HepG2 (cell line): ENCODE measurements around the gene CEP131. TPM values are rescaled to one million over a fixed set of nuclear protein-coding genes. Genes with fewer than 3 reads are reported as not detected.

Experiments used
- AGO1 ChIP-seq: fragments of 200-400 bp; formaldehyde crosslinking; IDR thresholded peaks from 2 replicates; pipeline ENCODE4 v1.6.1; 2017; ENCODE audit warnings: mild to moderate bottlenecking, low read depth, low read length, moderate library complexity; ENCODE audit not compliant: poor library complexity, severe bottlenecking
- ARNT2 ChIP-seq: sonication (generic); formaldehyde crosslinking; IDR thresholded peaks from 2 replicates; pipeline ENCODE4 v1.8.0; 2022; ENCODE audit warnings: mild to moderate bottlenecking, low read depth, missing genetic modification reagents, moderate library complexity
- CBX1 ChIP-seq: IDR thresholded peaks from one replicate; pipeline ENCODE4 v1.6.1; 2016; ENCODE audit warnings: antibody characterized with exemption, low read depth
- CENPX ChIP-seq: sonication (generic); formaldehyde crosslinking; IDR thresholded peaks from 2 replicates; pipeline ENCODE4 v1.9.0; 2021; ENCODE audit warnings: mild to moderate bottlenecking, missing genetic modification reagents, moderate library complexity
- ELF3 ChIP-seq: IDR thresholded peaks from 2 replicates; pipeline ENCODE4 v1.6.1; 2016; ENCODE audit warnings: missing genetic modification reagents, missing compliant biosample characterization
- FOXJ3 ChIP-seq: sonication (generic); formaldehyde crosslinking; IDR thresholded peaks from 2 replicates; pipeline ENCODE4 v1.4.0; 2020; ENCODE audit warnings: missing genetic modification reagents, mild to moderate bottlenecking, borderline replicate concordance
- GABPB1 ChIP-seq: IDR thresholded peaks from 2 replicates; pipeline ENCODE4 v1.6.1; 2016; ENCODE audit warnings: mild to moderate bottlenecking, missing genetic modification reagents, moderate library complexity, missing compliant biosample characterization
- HIVEP1 ChIP-seq: sonication (generic); formaldehyde crosslinking; IDR thresholded peaks from 2 replicates; pipeline ENCODE4 v1.4.0; 2020; ENCODE audit warnings: mild to moderate bottlenecking, missing genetic modification reagents
- ZNF616 ChIP-seq: sonication (generic); formaldehyde crosslinking; IDR thresholded peaks from 2 replicates; pipeline ENCODE4 v1.5.0; 2020; ENCODE audit warnings: low read depth, mild to moderate bottlenecking, missing genetic modification reagents
- ZNF772 ChIP-seq: sonication (generic); formaldehyde crosslinking; IDR thresholded peaks from 2 replicates; pipeline ENCODE4 v1.5.0; 2020; ENCODE audit warnings: mild to moderate bottlenecking, missing genetic modification reagents
- polyA plus RNA-seq, 8 experiments: library from polyadenylated mRNA; depleted of rRNA in 3 of 8; stranded (reverse) in 7 of 8; unstranded in 1 of 8; fragments of >200 nt; fragmentation: Illumina TruSeq in 4 of 8; extraction: Trizol in 4 of 8; gene quantifications; 2 replicates each; pipeline versions ENCODE4 v1.2.1 to v1.2.3, GENCODE V29; 2011 to 2016; ENCODE audit warnings: low read depth in 4 of 8, missing spikeins in 1 of 8, mixed read lengths in 1 of 8; ENCODE audit not compliant: insufficient read depth in 1 of 8
- total RNA-seq, 5 experiments: library from RNA; depleted of rRNA; stranded (reverse); fragments of >200 nt; fragmentation: Illumina TruSeq; extraction: Trizol; gene quantifications; 2 replicates each; pipeline ENCODE4 v1.2.3, GENCODE V29; 2016; ENCODE audit warnings: low read depth in 1 of 5
- TF ChIP-seq, protein P1 (sequence below): sonication (generic); formaldehyde crosslinking; IDR thresholded peaks from 2 replicates; pipeline ENCODE4 v1.4.0; 2020; ENCODE audit warnings: missing genetic modification reagents
- TF ChIP-seq, protein P2 (sequence below): sonication (generic); formaldehyde crosslinking; IDR thresholded peaks from 2 replicates; pipeline ENCODE4 v1.4.0; 2020; ENCODE audit warnings: missing genetic modification reagents
- TF ChIP-seq, protein P3 (sequence below): sonication (generic); formaldehyde crosslinking; IDR thresholded peaks from 2 replicates; pipeline ENCODE4 v1.5.0; 2020; ENCODE audit warnings: mild to moderate bottlenecking, missing genetic modification reagents, borderline replicate concordance
- TF ChIP-seq, protein P4 (sequence below): sonication (generic); formaldehyde crosslinking; IDR thresholded peaks from 2 replicates; pipeline ENCODE4 v1.5.0; 2020; ENCODE audit warnings: missing genetic modification reagents, mild to moderate bottlenecking, borderline replicate concordance
- TF ChIP-seq, protein P5 (sequence below): sonication (generic); formaldehyde crosslinking; IDR thresholded peaks from 2 replicates; pipeline ENCODE4 v1.4.0; 2020; ENCODE audit warnings: missing genetic modification reagents, borderline replicate concordance

The CEP131 gene
- total and polyA plus RNA-seq, 2 of the 13 experiments (the other 11 are each of a cell fraction or from before 2014, with no cell fraction given), result 5.0 to 16.8 TPM

DNA sequence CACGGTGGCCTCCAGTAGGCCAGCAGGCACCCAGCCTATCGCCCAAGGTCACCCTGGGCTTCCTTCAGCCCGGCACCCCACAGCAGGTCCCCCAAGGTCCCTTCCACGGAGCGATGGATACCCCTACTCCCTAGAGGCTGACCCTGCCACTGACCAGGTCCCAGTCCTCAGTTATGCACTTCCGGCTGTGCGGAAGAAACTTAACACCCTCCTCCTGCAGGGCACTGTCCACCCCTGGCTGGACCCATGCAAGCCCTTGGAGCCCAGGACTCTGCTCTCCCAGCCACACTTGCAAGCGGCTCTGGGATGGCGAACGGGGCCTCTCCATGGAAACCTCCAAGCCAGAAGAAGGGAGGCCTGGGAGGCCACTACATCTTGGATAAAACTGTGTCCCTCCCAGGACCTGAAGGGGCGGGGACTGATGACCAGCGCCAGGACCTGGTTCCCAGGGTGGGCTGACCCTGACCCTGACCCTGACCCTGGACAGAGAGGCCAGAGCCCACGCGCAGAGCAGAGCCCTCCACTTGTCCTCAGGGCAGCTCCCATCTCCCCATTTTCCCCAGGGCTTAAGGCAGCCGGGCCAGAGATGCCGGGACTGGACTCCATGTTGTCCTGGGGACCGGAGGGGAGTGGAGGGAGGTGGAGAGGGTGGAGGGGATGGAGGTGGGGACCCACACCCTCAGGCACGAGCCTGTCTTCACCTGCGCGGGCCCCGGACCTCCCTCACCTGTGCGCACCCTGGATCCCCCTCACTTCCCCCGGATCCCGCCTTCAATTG lies 734 bp downstream of the CEP131 start (continued):
- TF ChIP-seq, protein P1, sequence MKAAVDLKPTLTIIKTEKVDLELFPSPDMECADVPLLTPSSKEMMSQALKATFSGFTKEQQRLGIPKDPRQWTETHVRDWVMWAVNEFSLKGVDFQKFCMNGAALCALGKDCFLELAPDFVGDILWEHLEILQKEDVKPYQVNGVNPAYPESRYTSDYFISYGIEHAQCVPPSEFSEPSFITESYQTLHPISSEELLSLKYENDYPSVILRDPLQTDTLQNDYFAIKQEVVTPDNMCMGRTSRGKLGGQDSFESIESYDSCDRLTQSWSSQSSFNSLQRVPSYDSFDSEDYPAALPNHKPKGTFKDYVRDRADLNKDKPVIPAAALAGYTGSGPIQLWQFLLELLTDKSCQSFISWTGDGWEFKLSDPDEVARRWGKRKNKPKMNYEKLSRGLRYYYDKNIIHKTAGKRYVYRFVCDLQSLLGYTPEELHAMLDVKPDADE, result no peak
- TF ChIP-seq ARNT2 (CRISPR knock-in tag), result no peak
- no peak for TF ChIP-seq CBX1
- TF ChIP-seq, protein P2, sequence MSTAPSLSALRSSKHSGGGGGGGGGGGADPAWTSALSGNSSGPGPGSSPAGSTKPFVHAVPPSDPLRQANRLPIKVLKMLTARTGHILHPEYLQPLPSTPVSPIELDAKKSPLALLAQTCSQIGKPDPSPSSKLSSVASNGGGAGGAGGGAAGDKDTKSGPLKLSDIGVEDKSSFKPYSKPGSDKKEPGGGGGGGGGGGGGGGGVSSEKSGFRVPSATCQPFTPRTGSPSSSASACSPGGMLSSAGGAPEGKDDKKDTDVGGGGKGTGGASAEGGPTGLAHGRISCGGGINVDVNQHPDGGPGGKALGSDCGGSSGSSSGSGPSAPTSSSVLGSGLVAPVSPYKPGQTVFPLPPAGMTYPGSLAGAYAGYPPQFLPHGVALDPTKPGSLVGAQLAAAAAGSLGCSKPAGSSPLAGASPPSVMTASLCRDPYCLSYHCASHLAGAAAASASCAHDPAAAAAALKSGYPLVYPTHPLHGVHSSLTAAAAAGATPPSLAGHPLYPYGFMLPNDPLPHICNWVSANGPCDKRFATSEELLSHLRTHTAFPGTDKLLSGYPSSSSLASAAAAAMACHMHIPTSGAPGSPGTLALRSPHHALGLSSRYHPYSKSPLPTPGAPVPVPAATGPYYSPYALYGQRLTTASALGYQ (CRISPR knock-in tag), result no peak
- peak; percentile 63 for TF ChIP-seq GABPB1 (CRISPR knock-in tag)
- TF ChIP-seq ZNF772, result no peak
- TF ChIP-seq, protein P3, sequence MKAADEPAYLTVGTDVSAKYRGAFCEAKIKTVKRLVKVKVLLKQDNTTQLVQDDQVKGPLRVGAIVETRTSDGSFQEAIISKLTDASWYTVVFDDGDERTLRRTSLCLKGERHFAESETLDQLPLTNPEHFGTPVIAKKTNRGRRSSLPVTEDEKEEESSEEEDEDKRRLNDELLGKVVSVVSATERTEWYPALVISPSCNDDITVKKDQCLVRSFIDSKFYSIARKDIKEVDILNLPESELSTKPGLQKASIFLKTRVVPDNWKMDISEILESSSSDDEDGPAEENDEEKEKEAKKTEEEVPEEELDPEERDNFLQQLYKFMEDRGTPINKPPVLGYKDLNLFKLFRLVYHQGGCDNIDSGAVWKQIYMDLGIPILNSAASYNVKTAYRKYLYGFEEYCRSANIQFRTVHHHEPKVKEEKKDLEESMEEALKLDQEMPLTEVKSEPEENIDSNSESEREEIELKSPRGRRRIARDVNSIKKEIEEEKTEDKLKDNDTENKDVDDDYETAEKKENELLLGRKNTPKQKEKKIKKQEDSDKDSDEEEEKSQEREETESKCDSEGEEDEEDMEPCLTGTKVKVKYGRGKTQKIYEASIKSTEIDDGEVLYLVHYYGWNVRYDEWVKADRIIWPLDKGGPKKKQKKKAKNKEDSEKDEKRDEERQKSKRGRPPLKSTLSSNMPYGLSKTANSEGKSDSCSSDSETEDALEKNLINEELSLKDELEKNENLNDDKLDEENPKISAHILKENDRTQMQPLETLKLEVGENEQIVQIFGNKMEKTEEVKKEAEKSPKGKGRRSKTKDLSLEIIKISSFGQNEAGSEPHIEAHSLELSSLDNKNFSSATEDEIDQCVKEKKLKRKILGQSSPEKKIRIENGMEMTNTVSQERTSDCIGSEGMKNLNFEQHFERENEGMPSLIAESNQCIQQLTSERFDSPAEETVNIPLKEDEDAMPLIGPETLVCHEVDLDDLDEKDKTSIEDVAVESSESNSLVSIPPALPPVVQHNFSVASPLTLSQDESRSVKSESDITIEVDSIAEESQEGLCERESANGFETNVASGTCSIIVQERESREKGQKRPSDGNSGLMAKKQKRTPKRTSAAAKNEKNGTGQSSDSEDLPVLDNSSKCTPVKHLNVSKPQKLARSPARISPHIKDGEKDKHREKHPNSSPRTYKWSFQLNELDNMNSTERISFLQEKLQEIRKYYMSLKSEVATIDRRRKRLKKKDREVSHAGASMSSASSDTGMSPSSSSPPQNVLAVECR (CRISPR knock-in tag), result no peak
- TF ChIP-seq, protein P4, sequence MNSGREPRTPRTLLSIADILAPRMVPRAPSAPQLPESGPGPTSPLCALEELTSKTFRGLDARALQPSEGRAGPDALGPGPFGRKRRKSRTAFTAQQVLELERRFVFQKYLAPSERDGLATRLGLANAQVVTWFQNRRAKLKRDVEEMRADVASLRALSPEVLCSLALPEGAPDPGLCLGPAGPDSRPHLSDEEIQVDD, result peak; percentile 17; the same call in 1 of the 2 replicates
- TF ChIP-seq, protein P5, sequence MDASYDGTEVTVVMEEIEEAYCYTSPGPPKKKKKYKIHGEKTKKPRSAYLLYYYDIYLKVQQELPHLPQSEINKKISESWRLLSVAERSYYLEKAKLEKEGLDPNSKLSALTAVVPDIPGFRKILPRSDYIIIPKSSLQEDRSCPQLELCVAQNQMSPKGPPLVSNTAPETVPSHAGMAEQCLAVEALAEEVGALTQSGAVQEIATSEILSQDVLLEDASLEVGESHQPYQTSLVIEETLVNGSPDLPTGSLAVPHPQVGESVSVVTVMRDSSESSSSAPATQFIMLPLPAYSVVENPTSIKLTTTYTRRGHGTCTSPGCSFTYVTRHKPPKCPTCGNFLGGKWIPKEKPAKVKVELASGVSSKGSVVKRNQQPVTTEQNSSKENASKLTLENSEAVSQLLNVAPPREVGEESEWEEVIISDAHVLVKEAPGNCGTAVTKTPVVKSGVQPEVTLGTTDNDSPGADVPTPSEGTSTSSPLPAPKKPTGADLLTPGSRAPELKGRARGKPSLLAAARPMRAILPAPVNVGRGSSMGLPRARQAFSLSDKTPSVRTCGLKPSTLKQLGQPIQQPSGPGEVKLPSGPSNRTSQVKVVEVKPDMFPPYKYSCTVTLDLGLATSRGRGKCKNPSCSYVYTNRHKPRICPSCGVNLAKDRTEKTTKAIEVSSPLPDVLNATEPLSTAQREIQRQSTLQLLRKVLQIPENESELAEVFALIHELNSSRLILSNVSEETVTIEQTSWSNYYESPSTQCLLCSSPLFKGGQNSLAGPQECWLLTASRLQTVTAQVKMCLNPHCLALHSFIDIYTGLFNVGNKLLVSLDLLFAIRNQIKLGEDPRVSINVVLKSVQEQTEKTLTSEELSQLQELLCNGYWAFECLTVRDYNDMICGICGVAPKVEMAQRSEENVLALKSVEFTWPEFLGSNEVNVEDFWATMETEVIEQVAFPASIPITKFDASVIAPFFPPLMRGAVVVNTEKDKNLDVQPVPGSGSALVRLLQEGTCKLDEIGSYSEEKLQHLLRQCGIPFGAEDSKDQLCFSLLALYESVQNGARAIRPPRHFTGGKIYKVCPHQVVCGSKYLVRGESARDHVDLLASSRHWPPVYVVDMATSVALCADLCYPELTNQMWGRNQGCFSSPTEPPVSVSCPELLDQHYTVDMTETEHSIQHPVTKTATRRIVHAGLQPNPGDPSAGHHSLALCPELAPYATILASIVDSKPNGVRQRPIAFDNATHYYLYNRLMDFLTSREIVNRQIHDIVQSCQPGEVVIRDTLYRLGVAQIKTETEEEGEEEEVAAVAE (CRISPR knock-in tag), result no peak
- peak; percentile 28 for TF ChIP-seq AGO1
- no peak for TF ChIP-seq CENPX
- 0 out of 2 replicates have a peak, but pooled peaks have one; percentile 9 for TF ChIP-seq HIVEP1 (CRISPR knock-in tag)
- 0 out of 2 replicates have a peak, but pooled peaks have one; percentile 23 for TF ChIP-seq ZNF616
- TF ChIP-seq FOXJ3, result no peak
- peak; percentile 29; the same call in 1 of the 2 replicates for TF ChIP-seq ELF3 (CRISPR knock-in tag)
